Measurements from ENCODE around the gene MLX. TPM values are rescaled to one million over a fixed set of nuclear protein-coding genes. Genes with fewer than 3 reads are reported as not detected.

The MLX gene
- total RNA-seq, 1 donor from 2014 or later = 26.5 TPM

DNA sequence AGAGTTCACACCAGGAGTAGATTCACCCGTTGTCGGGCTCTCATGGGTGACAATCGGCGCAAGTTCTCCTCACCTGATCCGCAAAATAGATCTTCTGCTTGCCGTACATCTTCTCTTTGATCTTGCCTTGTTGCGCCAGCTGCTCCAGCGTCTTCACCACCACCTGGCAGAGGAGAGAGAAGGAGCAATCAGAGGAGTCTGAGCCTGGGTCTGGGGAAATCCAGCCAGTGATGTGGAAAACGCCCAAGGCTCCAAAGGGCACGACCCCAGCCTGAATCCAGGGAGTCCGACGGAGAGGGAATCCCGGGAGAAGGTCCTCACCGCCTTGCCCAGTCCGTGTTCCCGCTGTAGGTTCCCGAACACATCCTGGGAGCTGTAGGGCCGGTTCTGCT lies 10.2 kb downstream of the MLX start:
- Histone ChIP-seq H3K4me3 (ENCODE audit: insufficient read depth, low read depth, low read length) (peak overlapping the region; percentile 98), H4K20me1 (ENCODE audit: insufficient read depth, low read length) (peaks cover 23% of the 10 kb centered on the region), H3K36me3 (ENCODE audit: insufficient read depth, low read length) (peaks cover 30% of the 10 kb centered on the region), H3K9ac (ENCODE audit: low read length) (peak overlapping the region; percentile 96), H3K27ac (ENCODE audit: low read depth, low read length) (peak overlapping the region; percentile 77), H2AFZ (ENCODE audit: low read depth, low read length) (peak overlapping the region; percentile 54), H3K4me1 (ENCODE audit: insufficient read depth, low read length) (peaks cover 13% of the 10 kb centered on the region), H3K4me2 (ENCODE audit: low read length) (peak overlapping the region; percentile 97), H3K79me2 (ENCODE audit: insufficient read depth, low read length) (peaks cover 44% of the 10 kb centered on the region), H3K9me3 (ENCODE audit: insufficient read depth, low read depth, low read length) (no peaks in the 10 kb centered on the region), H3K27me3 (ENCODE audit: insufficient read depth, low read length) (no peaks in the 10 kb centered on the region)
- Mint-ChIP-seq H3K4me3 (ENCODE audit: unreplicated experiment) (peak overlapping the region; percentile 97), H3K27me3 (ENCODE audit: low read depth, unreplicated experiment) (no peaks in the 10 kb centered on the region), H3K4me1 (ENCODE audit: low read depth, unreplicated experiment) (peaks cover 4% of the 10 kb centered on the region), H3K9me3 (ENCODE audit: unreplicated experiment) (no peaks in the 10 kb centered on the region), H3K27ac (ENCODE audit: unreplicated experiment) (peak overlapping the region; percentile 62), H3K36me3 (ENCODE audit: low read depth, unreplicated experiment) (peaks cover 5% of the 10 kb centered on the region)
- DNase-seq (ENCODE audit: low read depth) = no peak
- TF ChIP-seq EZH2 (IDR thresholded peaks at IDR 0.05; ENCODE audit: insufficient read depth, low read length) = no peak
- no peak for TF ChIP-seq CTCF (IDR thresholded peaks at IDR 0.05; ENCODE audit: insufficient read depth, low read depth, low read length)
- FAIRE-seq = no peak

DNA sequence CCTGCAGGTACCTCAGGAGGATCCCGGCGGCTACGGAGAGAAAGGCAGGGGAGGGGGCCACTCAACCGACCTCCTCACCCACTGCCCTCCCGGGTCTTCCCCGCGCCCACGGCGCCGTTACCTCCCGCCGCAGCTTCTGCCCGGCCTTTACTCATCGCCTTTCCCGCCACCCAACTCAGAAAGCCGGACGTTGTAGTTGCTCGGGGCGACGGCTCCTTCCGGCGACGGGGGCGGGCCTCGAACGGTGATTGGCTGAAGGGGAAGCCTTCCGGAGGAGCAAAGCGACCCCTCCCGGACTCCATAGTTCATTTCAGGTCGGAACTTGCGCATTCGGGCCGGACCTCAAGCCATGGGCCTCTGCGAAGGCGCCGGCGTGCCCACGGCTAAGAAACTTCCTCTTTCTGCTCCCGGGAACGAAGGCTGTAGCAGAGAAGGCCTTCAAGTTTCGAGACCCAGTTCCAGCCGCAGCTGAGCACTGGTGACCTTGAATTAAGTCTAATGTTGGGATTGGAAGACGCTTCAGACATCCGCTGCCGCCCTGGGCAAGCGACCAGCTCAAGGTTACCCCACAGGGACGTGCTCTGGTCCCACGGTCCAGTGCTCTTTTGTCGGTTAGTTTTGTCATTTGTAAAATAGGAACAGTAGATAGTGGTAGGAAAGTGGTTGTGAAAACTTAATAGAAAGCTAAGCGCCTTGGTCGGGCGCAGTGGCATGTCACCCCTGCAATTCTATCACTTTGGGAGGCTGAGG lies 10.8 kb downstream of the MLX start, which contains the start of gene PSMC3IP:
TSS of gene PSMC3IP (minus strand) at position 198 of the 750 bp plus-strand sequence. CDS start at position 155, 43 bp downstream.
- Mint-ChIP-seq H3K4me1 (ENCODE audit: low read depth, unreplicated experiment) (peaks cover 4% of the 10 kb centered on the region), H3K27ac (ENCODE audit: unreplicated experiment) (peak within 1 kb of the TSS; percentile 97), H3K36me3 (ENCODE audit: low read depth, unreplicated experiment) (peaks cover 5% of the 10 kb centered on the region), H3K9me3 (ENCODE audit: unreplicated experiment) (no peaks in the 10 kb centered on the region), H3K27me3 (ENCODE audit: low read depth, unreplicated experiment) (no peaks in the 10 kb centered on the region), H3K4me3 (ENCODE audit: unreplicated experiment) (peak within 1 kb of the TSS; percentile 97)
- no peak for FAIRE-seq
- no peaks in the 10 kb centered on the region for H3K27me3 ChIP-seq (ENCODE audit: insufficient read depth, low read length)
- H3K4me3 ChIP-seq (ENCODE audit: insufficient read depth, low read depth, low read length) = peak within 1 kb of the TSS; percentile 98
- peak within 1 kb of the TSS; percentile 97 for H3K4me2 ChIP-seq (ENCODE audit: low read length)
- TF ChIP-seq EZH2 (IDR thresholded peaks at IDR 0.05; ENCODE audit: insufficient read depth, low read length) (no peak), CTCF (IDR thresholded peaks at IDR 0.05; ENCODE audit: insufficient read depth, low read depth, low read length) (peak; percentile 35)
- no peaks in the 10 kb centered on the region for H3K9me3 ChIP-seq (ENCODE audit: insufficient read depth, low read depth, low read length)
- H3K79me2 ChIP-seq (ENCODE audit: insufficient read depth, low read length) = peaks cover 40% of the 10 kb centered on the region
- peak within 1 kb of the TSS; percentile 96 for H3K9ac ChIP-seq (ENCODE audit: low read length)
- peaks cover 13% of the 10 kb centered on the region for H3K4me1 ChIP-seq (ENCODE audit: insufficient read depth, low read length)
- peak within 1 kb of the TSS; percentile 77 for H3K27ac ChIP-seq (ENCODE audit: low read depth, low read length)
- H3K36me3 ChIP-seq (ENCODE audit: insufficient read depth, low read length) = peaks cover 31% of the 10 kb centered on the region
- peak; percentile 83 for DNase-seq (ENCODE audit: low read depth)
- H2AFZ ChIP-seq (ENCODE audit: low read depth, low read length) = peak within 1 kb of the TSS; percentile 86
- peaks cover 20% of the 10 kb centered on the region for H4K20me1 ChIP-seq (ENCODE audit: insufficient read depth, low read length)
